Activated gamma-delta T cell treated with anti-CD3 and anti-CD28 coated beads, Interleukin-2, amount 50 U/mL, for 16 hours (primary cell): ENCODE data around the gene TARBP1.
"Not testable (repeated sequence)": the region's sequence is repeated elsewhere in the genome, so short reads cannot be mapped to it uniquely, and the experiment has no call there.

Experiments
- DNase-seq: peaks from one replicate; pipeline ENCODE4 v3.0.0-alpha.2; 2020; ENCODE audit warnings: low read depth

Gene TARBP1, protein sequence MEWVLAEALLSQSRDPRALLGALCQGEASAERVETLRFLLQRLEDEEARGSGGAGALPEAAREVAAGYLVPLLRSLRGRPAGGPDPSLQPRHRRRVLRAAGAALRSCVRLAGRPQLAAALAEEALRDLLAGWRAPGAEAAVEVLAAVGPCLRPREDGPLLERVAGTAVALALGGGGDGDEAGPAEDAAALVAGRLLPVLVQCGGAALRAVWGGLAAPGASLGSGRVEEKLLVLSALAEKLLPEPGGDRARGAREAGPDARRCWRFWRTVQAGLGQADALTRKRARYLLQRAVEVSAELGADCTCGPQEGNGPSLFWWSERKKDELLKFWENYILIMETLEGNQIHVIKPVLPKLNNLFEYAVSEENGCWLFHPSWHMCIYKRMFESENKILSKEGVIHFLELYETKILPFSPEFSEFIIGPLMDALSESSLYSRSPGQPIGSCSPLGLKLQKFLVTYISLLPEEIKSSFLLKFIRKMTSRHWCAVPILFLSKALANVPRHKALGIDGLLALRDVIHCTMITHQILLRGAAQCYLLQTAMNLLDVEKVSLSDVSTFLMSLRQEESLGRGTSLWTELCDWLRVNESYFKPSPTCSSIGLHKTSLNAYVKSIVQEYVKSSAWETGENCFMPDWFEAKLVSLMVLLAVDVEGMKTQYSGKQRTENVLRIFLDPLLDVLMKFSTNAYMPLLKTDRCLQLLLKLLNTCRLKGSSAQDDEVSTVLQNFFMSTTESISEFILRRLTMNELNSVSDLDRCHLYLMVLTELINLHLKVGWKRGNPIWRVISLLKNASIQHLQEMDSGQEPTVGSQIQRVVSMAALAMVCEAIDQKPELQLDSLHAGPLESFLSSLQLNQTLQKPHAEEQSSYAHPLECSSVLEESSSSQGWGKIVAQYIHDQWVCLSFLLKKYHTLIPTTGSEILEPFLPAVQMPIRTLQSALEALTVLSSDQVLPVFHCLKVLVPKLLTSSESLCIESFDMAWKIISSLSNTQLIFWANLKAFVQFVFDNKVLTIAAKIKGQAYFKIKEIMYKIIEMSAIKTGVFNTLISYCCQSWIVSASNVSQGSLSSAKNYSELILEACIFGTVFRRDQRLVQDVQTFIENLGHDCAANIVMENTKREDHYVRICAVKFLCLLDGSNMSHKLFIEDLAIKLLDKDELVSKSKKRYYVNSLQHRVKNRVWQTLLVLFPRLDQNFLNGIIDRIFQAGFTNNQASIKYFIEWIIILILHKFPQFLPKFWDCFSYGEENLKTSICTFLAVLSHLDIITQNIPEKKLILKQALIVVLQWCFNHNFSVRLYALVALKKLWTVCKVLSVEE (N-terminal part only)

DNA sequence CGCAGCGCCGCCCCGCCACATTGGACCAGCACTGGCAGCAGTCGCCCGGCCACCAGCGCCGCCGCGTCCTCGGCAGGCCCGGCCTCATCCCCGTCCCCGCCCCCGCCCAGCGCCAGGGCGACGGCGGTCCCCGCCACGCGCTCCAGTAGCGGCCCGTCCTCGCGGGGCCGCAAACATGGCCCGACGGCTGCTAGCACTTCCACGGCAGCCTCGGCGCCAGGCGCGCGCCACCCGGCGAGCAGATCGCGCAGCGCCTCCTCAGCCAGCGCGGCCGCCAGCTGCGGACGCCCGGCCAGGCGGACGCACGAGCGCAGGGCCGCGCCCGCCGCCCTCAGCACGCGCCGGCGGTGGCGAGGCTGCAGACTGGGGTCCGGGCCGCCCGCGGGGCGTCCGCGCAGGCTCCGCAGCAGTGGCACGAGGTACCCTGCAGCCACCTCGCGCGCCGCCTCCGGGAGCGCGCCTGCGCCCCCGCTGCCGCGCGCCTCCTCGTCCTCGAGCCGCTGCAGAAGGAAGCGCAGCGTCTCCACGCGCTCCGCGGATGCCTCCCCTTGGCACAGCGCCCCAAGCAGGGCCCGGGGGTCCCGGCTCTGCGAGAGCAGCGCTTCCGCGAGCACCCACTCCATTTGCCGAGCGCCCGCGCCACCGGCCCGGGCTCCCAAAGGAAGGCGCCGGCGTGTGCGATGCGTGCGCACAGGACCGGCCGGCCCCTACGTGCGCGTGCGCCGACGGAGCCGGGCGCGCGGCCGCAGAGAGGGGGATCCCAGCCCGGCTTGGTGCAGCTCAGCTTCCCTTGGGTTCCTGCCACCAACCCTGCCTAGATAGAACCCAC is at the start of gene TARBP1:
TSS of gene TARBP1 (minus strand) at position 699 of the 829 bp plus-strand sequence. CDS start at position 623, 76 bp downstream.
- DNase-seq = peak; percentile 56

DNA sequence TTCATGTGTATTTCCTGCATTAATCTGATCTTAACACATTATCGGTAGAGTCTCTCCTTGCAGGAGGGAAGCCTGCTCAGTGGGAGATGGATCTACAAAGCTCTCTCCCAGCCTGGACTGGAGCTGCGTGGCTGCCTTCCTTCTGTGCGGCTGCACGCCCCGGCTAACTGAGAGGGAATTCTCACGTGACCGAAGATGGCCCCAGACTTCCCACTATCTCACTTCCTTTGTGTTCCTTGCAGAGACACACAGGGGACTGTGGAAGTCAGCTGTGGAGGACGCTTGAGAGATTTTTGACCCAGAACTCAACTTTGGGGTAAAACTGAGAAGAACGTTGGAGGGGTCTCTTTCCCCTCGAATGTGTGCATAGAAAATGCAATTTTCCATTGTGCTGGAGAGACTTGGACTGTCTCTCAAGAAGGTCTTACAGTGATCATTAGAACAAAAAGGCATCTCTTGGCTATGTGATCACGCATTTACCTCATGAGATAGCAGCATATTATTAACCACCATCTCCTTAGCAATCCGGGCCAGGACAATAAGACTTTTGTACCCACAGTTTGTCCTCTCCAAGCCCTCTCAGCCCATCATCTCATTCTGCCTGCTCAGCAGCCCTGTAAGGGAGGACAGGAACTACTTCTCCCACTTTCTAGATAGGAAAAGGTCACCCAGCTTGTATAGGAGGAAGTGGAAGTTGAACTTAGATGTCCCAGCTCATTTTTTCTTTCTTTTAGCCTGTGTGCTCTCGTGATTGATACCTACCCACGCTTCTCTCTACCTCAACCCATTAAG is 49.3 kb upstream of the TARBP1 start:
- no peak for DNase-seq

DNA sequence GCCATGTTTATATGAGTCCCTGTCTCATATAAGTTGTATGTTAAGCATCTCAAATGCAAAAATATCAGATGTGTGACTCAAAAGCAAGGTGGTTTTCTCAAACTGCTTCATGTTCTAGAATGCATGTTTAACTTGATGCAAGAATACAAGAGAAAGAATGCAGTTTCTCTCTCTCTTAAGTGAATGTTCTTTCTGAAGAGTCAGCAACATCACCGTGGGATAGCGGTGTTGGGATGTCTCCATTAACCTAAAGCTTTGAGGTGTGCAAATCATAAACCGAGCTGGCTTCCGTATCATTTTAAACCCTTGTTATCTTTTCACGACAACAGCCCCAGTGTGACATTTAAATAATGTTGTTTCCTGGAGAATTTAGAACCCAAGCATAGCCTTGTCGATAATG is 48.4 kb upstream of the TARBP1 start:
- DNase-seq = no peak

DNA sequence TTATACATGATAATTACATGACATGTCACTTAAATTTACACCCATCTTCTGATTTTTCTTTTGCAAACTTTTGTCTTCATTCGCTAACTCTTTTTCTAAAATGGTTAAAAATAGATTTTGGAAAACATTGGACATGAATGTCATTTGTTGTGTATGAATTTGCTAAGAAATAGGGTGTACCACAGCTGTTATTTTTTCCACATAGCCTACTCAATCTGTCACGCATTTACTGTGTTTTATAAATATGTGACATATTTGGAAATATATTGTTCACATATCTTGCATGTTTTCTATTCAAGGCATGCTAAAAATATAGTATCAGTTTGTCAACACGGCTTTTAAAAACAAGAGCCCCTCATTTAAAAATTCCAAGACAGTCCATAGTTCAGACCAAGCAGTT is 47.9 kb upstream of the TARBP1 start:
- no peak for DNase-seq

DNA sequence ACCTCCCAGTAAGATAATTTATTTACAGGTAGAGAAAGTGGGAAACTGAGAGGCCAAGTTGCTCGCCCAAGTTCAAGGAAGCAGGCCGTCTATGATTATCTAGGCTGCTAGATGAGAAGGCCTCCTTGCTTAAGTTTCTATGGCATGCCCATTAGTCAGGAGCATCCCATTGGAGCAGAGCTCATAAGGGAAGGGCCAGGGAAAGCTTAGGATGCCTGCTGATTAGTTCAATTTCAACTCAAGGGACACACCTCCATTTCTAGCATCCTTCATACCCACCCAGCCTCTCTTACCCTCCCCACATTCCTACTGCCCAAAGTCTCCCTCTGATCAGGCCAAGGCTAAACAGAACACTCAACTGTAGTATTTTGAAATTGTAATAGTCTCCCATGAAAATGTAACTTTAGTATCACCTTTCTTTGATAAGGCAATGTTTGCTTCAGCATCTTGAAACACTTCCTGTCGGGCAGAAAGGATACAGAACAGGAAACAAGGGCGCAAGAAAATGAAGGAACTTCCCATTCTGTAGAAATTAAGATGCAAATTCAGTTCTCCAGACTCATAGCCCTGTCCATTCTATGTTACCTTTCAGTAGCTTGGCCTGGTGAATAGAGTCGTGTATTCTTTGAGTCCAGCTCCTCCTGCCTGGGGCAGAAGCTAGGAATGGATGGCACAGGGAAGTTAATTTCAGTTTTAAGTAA is 46.3 kb upstream of the TARBP1 start:
- no peak for DNase-seq

DNA sequence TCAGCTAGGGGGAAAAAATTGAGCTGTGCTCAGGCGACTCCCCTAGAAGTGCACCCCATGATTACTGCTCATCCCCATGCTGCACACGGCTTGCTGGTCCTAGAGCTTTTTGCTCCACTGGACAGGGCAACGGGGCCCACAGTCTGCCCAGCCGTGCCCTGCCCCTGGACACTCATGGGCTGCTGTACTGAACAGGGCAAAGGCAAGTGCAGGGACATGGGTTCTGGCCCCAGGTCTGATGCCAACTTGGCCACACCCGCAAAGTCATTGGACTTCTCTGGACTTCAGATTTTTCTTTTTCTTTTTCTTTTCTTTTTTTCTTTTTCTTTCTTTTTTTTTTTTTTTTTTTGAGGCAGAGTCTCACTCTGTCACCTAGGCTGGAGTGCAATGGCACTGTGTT is 42.9 kb upstream of the TARBP1 start:
- no peak for DNase-seq

DNA sequence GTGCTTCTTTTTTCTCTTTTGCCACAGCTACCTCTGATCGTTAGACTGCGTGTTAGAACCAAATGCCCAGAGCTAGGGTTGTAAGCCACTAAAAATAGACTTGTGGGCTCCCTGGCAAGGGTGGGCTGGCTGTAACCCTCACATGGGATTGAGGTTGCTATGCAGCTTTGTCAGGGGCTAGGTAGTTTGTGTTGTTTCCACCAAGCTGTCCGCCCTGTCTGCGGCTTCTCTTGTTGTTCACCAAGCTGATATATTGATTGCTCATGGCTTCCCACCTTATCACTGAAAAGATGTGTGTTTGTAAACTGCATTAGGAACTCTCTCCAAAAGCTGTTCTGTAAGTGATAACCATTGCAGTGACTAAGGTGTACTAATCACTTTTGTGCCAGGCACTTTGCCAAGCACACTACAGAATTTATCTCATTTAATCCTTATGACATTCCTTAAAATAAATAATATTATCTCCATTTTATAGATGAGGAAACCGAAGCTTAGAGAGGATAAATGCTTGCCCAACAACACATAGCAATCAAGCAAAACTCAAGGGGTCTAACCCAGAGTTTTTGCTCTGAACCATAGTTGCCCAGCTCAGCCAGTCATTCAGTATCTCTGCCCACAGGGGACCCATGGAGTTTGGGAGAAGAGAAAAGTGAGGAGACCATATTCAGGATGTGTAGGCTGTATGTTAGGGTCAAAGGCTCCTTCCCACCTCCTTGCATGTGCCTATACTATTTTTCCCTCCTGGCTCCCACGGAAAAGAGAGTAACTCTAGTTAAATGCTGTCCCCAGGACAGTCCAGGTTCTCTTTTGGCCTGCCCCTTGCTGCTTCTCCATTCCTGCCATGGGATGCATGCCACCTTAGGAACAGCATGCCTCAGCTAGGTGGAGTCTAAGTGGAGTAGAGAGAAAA is 42.2 kb upstream of the TARBP1 start:
- DNase-seq = no peak

DNA sequence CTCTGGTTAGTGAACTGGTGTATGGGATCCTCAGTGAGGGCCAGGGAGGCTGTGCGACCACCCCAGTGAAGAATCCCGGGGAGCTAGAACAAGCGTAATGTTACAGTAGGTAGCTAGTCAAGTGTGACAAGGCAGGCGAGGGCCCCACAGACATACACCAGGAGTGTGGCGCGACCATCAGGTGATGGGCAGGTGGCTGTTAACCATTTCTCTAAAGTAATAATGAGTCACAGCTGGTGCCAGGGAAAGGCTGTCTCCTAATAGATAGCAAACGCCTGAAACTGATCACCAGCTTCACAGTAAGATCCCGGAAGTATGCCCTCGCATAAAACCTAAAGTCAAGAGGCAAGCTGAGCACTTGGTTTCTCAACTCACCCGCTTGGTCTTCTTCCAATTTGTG is 40.5 kb upstream of the TARBP1 start:
- no peak for DNase-seq

DNA sequence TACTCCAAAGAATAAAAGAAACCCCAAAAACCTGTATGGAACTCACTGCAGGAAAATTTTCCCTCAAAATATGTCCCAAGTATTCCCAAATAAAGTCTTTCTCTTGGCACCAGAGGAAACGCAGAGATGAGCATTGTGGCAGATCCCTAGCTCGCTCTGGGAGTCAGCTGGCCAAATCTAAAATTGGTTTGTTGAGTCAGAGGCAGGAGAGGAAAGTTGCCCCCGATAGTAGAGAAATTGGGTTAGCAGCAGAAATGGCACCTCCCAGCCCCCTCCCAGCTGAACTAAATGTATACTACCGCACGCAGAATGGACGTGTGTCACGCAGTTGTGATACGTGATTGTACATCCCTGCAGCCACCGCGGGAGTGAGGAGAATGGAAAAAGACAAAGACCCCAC is 39.9 kb upstream of the TARBP1 start:
- no peak for DNase-seq

DNA sequence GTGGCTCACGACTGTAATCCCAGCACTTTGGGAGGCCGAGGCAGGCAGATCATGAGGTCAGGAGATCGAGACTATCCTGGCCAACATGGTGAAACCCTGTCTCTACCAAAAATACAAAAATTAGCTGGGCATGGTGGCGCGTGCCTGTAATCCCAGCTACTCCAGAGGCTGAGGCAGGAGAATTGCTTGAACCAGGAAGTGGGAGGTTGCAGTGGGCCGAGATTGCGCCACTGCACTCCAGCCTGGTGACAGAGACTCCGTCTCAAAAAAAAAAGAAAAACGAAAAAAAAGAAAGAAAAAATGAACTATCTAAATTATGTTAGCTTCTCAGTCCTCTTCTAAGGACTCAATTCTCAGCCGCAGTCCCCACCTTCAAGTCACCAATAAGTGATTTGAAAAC is 39.1 kb upstream of the TARBP1 start:
- DNase-seq = not testable (repeated sequence)

DNA sequence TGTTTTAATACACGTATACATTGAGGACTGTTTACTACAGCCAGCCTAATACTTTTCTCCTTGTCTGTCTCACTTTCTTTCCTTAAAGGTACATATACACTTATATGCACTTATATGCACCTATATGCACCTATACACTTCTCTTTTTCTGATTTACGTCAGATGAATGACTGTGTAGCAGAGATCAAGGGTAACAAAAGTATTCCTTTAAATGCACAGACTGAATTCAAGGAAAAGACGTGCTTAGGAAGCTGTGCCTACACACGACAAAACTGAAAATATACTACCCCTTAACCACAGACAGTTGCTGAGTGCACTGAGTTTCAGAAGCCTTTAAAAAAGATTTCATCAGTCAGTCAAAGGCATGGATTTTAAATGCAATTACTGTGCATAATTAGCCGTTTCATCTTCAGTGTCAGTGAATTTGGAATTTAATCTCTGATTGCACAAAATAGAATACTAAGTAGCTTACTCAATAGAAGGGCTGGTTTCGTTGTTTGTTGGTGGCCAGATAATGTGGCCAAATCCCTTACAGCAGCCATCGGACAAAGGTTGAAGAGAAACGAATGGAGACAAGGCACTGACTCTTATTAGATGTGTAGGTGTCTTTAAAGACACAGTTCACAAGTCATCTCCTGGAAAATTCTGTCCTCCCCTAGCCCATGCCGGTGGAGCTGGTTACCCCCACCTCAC is 38.3 kb upstream of the TARBP1 start:
- DNase-seq = no peak

DNA sequence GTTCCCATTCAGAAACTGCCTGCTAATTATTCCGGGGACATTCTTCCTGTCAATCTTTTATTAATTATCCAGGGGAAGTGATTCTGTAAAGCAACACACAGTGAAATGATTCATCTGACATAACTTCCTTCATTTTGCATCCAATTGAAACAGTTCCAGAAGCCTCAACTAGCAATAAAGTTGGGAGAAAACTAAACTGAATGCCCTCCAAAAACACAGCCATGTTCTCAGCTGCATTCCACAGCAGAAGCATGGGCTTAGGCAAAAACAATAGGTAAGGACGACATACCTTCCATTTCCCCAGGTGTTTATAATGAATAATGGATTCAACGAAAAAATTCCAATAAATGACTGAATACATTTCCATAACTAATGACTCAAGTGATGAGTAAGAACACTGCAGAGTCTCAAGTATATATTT is 36.9 kb upstream of the TARBP1 start:
- no peak for DNase-seq

DNA sequence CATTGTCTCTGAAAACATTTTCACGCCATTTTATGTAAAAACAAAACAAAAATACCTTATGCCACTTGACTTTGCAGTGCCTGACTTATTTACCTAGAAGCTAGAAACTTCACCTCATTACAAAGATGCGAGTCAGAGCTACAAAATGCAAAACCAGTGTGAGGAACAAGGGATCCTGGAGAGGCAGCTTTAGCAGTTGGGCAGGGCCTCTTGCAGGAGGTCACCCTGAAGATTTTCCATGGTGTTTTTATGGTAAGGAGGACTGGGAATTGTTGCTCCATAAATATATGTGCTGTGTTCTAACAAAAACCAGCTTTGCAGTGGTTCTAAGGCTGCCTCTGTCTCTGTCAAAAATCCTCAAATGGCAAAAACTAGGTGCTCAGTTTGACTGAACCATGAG is 36.4 kb upstream of the TARBP1 start:
- no peak for DNase-seq

DNA sequence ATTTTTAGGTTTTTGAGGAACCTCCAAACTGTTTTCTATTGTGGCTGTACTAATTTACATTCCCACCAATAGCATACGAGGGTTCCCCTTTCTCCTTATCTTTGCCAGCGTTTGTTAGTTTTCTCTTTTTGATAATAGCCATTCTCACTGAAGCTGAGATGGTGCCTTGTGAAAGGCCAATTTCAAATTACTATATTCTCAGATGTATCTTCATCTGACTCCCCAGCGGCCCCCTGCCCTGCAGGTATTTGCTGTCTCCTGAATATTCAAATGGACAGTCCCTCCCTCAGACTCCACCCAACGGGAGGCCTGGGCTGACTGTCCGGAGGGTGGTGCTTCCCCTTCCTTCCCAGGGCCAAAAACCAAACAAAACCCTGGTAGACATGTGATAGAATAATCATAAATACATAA is 33.5 kb upstream of the TARBP1 start:
- DNase-seq = no peak

DNA sequence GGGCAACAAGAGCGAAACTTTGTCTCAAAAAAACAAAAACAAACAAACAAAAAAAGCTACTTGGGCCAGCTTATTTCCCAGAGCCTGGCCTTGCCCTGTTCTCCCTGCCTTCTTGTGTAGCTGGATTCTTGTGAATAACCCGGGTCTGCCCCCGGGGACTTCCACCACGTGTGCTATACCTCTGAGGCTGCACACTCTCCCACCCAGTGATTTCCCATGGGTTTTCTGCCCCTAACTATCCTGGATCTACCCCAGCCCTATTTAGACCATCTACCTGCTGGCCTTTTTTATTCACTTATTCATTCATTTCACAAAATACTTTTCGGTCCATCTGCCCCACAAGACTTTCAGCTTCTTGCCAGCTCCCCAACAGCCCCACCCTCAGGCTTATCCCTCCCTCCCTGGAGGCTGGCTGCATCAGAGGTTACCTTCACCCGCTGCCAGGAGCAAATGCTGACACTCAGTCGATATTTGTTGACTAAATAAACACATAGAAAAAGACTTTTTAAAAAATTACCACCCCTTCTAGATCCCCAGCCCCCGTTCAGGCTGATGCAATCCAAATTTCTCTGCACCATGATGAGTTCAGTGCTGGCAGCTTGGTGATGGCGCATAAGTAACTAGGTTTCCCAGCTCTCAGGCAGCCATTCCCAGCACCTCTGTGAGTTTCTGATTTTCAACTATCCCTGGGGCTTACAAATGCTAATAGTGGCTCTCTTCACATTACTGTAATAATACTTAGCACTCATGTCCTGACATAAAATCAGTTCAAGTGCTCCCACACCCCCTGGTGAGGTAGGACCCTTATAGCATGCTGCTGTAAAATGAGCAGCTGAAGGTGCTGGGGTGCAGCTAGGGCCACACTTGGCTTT is 30.7 kb upstream of the TARBP1 start:
- DNase-seq = no peak

DNA sequence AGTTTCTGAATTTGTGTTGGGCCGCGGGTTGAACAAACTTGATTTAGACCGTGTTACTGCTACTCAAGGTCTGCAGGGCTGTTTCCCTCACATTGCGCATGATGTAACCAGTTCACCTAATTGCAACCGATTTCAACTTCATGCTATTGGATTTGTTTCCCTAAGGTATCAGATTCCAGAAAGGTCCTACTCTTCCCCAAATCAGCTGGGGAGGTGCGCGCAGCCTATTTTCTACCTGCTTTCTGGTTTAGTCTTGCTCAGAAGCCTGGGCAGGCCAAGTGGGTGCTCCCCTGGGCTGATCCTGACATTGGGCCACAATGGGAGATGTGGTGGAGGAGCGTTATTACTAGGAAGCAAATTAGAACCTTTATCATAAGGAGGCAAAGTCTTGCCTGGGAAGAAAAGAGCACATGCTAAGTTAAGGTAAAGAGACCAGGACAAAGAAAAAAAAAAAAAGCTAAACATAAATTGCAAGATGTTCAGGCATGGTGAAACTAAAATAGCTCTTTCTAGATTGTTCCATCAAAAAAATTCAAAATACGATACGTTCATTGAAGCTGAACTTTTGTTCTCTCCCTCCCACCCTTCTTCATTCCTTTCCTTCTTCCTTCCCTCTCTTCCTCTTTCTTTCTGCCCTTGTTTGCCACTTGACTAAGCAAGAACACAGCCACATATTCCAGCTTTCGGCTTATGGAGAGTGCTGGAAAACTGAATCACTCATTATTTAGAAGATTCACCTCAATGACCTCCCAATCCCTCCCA is 28.8 kb upstream of the TARBP1 start:
- no peak for DNase-seq
